Activated CD8-positive, alpha-beta memory T cell treated with anti-CD3 and anti-CD28 coated beads, Interleukin-2, amount 50 U/mL, for 1 hour (primary cell): ENCODE data around the gene RUNX2.

Experiments used
- DNase-seq: peaks from one replicate; pipeline ENCODE4 v3.0.0-alpha.2; 2020; ENCODE audit errors: extremely low read depth

RUNX2 gene

GRCh38 chr6:45589367-45589766, 261.2 kb downstream of the RUNX2 start:
- DNase-seq: no peak

DNA sequence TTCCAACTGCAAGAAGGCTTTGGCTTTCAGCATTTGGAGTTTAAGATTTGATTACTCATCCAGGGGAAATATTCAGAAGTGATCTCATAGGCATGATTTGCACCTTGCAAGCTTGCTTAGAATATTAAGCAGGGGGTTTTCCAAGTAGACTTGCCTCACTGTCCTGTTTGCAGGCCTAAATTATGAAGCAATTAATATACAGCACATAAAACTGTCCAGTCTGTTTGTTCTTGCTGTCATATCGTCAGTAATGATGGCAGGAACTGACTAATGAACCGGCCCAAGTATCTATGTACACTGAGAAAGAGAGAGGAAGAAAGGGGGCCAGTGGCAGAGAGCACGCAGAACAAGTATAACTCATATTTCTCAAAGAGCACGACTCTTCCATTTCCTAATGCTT, 262.1 kb downstream of the RUNX2 start:
- DNase-seq: no peak

DNA sequence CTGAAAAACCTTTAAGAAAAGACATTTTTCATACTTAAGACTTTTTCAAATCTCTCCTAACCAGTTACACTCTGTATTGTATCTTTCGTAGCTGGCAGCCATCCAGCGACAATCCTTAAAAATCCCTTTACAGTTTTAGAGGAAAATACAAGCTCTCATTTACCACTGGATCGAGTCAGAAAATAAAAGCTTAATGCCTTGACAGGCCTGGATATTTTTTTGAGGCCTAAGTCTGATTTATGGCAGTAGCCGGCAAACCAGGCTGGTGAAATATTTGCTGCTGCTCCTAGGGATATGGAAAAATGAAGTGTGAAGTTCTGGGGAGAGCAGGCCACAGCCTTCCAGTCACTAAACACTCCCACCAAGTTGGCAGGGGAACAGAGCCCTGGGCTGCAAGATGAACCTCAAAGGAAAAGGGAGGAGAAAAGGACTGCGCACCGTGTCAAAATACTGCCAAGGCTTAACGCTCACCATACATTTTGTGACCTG, 262.6 kb downstream of the RUNX2 start:
- no peak for DNase-seq

GRCh38 chr6:45591306-45591705, 263.2 kb downstream of the RUNX2 start:
- no peak for DNase-seq

- no peak for DNase-seq
These were observed 263.8 kb downstream of the RUNX2 start for GRCh38 chr6:45591890-45592289.

DNA sequence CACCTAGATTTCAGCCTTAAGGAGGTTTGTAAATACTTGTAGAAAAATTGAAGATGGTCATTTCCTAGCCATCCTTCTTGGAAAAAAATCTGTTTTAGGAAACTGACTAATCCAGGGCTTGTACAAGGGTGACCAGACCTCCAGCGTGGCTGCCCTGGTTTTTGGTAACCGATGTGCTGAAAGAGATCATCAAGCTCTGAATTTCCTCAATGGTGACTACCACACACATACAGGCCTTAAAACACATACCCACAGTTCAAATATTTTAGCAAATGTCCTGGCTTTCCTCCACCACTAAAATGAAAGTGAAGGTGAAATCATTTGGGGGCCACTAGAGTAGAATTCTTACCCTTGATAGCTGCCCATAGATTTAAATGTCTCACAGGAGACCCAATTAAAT, 264.9 kb downstream of the RUNX2 start:
- no peak for DNase-seq

- no peak for DNase-seq
These were observed 267.1 kb downstream of the RUNX2 start for GRCh38 chr6:45595010-45595851.

DNA sequence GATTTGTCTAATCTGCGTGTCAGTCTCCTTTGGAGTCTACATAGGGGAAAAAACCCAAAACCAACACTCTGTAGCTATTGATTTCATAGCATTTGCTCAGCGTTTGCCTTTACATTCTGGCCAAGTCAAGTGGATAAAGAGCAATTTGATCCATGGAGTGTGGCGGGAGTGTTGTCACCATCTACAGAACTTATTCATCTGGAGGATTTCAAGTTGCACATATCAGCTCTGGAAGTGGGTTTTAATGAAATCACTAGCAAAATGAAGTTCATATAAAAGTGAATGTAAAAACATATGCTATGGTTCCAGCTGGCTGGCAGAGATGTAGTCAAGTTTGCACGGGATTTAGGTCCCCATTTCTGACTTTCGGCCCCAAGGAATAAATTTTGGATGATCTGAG, 269.3 kb downstream of the RUNX2 start:
- DNase-seq: no peak

DNA sequence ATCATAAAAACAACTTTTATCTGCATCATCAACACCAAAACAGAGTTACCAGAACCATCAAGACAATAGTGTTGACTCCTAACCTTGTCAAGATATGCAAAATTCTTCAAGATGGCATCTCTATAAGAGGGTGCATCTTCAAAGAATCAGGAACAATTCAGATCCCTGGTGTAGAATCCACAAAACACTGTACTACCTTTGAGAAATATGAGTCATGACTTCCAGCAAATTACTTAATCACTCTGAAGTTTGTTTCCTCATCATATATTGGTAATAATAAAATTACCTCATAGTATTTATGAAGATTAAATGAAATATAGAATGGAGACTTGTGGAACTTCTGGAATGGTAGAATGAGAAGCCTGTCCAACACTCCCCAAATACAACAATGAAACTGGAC, 270.9 kb downstream of the RUNX2 start:
- DNase-seq: no peak

DNA sequence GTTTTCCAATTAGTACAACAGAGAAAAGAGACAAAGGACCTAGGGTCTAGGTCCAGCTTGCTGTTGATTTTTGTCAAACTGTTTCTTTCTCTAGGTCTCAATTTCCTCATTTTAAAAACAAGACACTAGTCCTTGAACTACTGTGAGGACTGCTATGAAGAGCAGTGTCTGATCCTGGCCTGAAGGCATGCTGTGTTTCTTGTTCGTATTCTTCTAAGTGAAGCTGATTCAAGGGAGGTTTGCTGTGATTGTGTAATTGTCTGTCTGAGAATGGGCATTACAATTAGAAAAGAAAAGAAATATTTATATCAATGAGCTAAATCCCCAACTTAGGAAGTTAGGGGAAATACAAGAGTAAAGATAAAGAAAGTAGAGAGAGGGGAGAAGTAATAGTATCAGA, 277.8 kb downstream of the RUNX2 start:
- no peak for DNase-seq

DNA sequence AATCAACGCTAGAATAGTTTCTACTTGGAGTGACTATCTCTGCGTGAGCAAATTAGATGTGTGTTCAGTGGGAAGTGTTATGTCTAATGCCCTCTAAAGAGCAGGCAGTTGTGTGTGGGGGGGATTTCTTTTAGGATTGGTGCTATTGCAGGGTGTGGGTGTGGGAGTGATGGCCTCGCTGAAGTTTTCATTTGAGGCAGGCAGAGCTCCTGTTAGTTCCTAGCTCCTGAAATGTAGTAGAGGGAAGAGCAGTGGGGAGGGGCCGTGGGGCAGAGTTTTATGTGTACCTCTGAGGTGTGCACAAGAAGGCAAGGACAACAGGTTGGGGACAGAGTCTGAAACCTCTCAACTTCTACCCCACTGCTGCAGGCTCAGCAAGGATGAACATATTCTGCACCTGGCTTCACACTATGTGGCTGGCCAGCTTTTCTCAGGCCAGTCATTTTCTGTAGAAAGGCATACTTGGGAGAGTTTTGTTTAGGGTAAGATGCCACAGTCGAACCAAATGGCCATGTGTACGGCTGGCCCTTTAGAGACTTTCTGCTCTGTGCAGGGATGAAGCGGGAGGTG, 278.8 kb downstream of the RUNX2 start:
- DNase-seq: no peak

DNA sequence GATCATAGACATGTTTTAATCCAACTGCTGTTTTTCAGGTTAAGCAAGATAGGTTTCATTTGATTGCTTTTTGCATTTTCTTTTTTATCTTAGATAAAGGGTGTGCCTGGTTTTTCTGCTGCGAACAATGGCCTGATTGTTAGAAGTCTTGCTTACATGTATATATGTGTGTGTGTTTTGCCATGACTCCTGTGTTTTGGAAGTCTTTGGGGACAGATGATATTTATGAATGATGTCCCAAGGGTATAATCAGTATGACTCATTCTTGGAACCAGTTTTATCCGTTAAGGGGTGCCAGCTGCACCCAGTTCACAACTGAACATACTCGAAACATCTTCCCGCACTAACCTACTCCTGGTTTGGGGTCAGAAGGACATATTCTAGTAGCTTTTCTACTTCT, 279.7 kb downstream of the RUNX2 start:
- DNase-seq: no peak

DNA sequence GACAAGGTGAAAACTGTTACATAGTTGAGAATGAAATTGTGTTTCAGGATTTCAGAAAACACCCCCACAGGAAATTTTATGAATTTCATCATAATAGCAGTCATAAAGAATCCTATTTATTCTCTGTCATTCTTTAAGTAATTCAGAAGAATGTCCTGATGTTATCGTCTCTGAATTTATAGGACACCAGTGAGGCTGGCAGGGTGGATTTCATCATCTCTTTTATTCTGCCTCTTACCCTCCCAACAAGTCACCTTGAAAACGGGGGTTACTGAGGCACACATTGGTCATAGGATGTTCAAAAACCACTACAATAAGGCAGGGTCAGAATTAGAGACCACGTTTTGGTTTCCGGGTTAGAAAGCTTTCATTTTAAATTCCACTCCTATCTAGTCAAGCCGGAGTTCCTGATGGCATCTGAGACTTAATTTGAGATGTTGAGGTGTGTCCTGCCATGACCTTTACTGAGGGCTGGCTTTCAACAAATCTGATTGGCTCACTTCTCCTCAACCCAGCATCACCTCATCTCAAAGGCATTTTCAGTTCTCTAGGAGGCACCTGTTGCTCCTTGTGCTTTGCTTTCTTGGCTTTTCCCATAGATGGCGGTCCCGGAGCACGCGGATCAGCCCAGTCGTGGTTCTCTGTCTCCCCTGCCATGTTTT, 280.3 kb downstream of the RUNX2 start:
- DNase-seq: no peak

DNA sequence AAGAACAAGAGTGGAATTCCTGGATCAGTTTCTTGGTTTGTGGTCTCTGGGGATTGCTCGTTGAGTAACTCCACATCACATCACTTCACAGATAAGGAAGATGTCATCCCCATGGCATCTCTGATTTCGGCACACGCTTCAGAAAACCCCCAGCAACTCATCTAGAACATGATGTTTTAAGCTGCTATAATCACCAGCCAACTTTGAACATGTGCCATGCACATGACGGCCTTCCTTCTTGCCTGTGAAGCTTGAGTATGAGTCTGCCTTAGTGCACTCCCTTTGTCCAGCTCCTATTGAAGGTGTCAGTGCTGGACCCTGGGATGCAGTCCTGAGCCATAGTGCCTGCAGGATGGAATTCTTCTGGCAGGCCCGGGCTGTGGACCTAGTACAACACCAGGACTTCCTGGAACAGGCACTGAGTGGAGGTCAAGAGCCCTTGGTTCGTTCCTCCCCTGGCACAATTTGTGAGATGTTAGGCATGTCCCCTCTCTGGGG, 281.1 kb downstream of the RUNX2 start:
- DNase-seq: no peak

- no peak for DNase-seq
These were observed 282.2 kb downstream of the RUNX2 start for GRCh38 chr6:45610374-45610773.

DNA sequence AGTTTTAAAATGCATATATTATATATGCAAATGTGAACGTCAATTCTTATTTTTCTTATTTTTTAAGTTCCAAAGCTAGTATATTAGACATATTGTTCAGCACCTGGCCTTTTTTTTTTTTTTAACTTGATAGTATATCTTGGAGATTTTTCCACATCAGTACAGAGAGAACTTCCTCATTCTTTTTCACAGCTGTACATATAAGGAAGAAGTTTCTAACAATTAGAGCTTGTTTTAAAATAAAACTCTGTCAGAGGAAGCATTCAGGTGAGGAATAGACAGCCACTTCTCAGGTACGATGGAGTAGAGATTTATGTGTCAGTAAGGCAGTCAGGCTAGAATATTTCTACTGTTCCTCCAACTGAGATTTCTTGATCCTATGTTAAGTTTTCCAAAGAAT, 282.7 kb downstream of the RUNX2 start:
- DNase-seq: no peak

- no peak for DNase-seq
These were observed 283.4 kb downstream of the RUNX2 start for GRCh38 chr6:45611491-45611890.

- DNase-seq: no peak
These were observed 285.5 kb downstream of the RUNX2 start for GRCh38 chr6:45613656-45614055.

DNA sequence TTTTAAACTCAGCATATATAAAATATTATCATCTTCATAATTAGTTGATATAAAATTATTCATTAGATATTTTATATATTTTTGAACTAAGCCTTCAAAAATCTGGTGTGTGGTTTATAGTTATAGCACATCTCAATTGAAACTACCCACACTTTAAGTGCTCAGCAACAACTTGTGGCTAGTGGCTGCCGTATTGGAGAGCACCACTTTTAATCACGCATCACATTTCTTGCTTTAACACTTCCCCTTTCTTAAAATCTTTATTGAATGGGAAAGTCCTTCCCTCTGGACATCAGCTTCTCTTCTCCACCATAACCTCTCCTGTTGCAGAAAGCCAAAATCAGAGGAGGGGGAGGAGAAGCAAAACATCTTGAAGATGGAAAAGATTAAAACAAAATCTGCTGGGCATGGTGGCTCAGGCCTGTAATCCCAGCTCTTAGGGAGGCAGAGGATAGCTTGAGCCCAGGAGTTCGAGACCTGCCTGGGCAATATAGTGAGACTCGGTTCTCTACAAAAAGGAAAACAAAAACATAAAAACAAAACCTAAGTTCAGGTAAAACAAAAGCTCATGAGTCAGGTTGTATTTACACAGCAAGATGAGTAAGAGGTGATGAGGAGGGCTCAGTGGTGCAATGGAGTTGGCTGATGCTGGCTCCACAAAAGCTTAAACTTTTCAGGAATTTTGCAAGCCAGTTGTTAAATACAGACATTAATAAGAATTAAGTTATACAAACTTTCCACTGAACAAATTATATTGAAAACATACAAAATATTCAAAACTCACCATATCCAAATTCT, 286.6 kb downstream of the RUNX2 start:
- no peak for DNase-seq

GRCh38 chr6:45616209-45616608, 288.1 kb downstream of the RUNX2 start:
- DNase-seq: no peak

DNA sequence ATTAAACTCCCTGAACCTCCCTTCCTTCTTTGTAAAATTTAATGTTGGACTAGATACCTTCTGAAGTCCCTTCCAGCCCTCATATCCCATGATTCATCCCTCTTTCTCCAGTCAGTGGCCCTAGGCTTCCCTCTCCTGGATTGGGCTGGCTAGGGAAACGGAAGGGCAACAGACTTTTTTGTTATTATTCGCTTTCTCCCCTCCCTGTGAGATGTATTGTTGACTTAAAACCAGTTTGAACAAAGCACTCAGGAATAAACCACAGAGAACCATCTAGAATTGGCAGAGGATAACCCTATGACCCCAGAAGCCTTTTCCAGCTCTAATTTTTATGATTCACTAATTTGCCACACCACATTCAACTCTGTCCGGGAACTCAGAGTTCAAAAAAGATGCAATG, 289.3 kb downstream of the RUNX2 start:
- DNase-seq: no peak

- no peak for DNase-seq
These were observed 290.1 kb downstream of the RUNX2 start for GRCh38 chr6:45618259-45618658.
